ENCODE data around the gene TSSK2.
"Not testable (repeated sequence)": the region's sequence is repeated elsewhere in the genome, so short reads cannot be mapped to it uniquely, and the experiment has no call there.

Gene TSSK2

GRCh38 chr22:19146215-19146968 is 15.3 kb downstream of the TSSK2 start:
- DNase-seq: no peak

- DNase-seq: no peak
Observed at GRCh38 chr22:19147195-19147780, 16.2 kb downstream of the TSSK2 start.

GRCh38 chr22:19148417-19149046 is 17.4 kb downstream of the TSSK2 start:
- DNase-seq: no peak

GRCh38 chr22:19149047-19149883 is 18.2 kb downstream of the TSSK2 start:
- DNase-seq: no peak

GRCh38 chr22:19149991-19150390 is 18.9 kb downstream of the TSSK2 start, which contains the start of gene GSC2:
Gene GSC2, minus strand, starts transcription at chr22:19150292. Its CDS starts 9 bp downstream, at chr22:19150283.
- DNase-seq: no peak

GRCh38 chr22:19150482-19151328 is 19.6 kb downstream of the TSSK2 start:
- DNase-seq: no peak

- no peak for DNase-seq
Observed at GRCh38 chr22:19151329-19152191, 20.5 kb downstream of the TSSK2 start.

GRCh38 chr22:19152942-19153883 is 22.1 kb downstream of the TSSK2 start:
- DNase-seq: no peak

- not testable (repeated sequence) for DNase-seq
Observed at GRCh38 chr22:19156109-19156508, 25.0 kb downstream of the TSSK2 start.

- not testable (repeated sequence) for DNase-seq
Observed at GRCh38 chr22:19158649-19159048, 27.5 kb downstream of the TSSK2 start.

GRCh38 chr22:19164425-19164824 is 33.3 kb downstream of the TSSK2 start:
- DNase-seq: no peak

- DNase-seq: no peak
Observed at GRCh38 chr22:19166421-19166820, 35.3 kb downstream of the TSSK2 start.

GRCh38 chr22:19167106-19167869 is 36.2 kb downstream of the TSSK2 start:
- DNase-seq: no peak

GRCh38 chr22:19168088-19168890 is 37.2 kb downstream of the TSSK2 start:
- no peak for DNase-seq

GRCh38 chr22:19169002-19169946 is 38.2 kb downstream of the TSSK2 start:
- DNase-seq: no peak

GRCh38 chr22:19169947-19170318 is 38.8 kb downstream of the TSSK2 start:
- no peak for DNase-seq
